CD4-positive, alpha-beta memory T cell (primary cell): ENCODE results near the gene AGAP1. TPM values are rescaled to one million over a fixed set of nuclear protein-coding genes. Genes with fewer than 3 reads are reported as not detected.

Experiments
- CTCF ChIA-PET: fragments of 350-600 bp; sonication (Branson Sonifier 250); formaldehyde crosslinking; loops from one replicate; lab custom pipeline; 2021; ENCODE audit warnings: inconsistent platforms; ENCODE audit not compliant: partially characterized antibody; lab: Charles Lee
- POLR2A ChIA-PET: fragments of 350-600 bp; sonication (Branson Sonifier 250); formaldehyde crosslinking; loops from one replicate; lab custom pipeline; 2021; ENCODE audit not compliant: partially characterized antibody; lab: Charles Lee
- DNase-seq, 5 donors: peaks; one replicate each; pipeline versions ENCODE4 v3.0.0 to v3.0.0-alpha.2; 2020 to 2022; ENCODE audit warnings: mixed read lengths in 1 of 5
- H3K27ac ChIP-seq: one replicate; pipeline ENCODE4 v1.7.0; 2013; ENCODE audit warnings: low read depth, low read length
- H3K27me3 ChIP-seq: 2 replicates; pipeline ENCODE4 v1.7.0; 2013; ENCODE audit warnings: mild to moderate bottlenecking, low read length, moderate library complexity; ENCODE audit not compliant: insufficient read depth
- H3K36me3 ChIP-seq: 2 replicates; pipeline ENCODE4 v1.7.0; 2013; ENCODE audit warnings: mild to moderate bottlenecking, low read length, moderate library complexity; ENCODE audit not compliant: insufficient read depth
- H3K4me1 ChIP-seq: 2 replicates; pipeline ENCODE4 v1.7.0; 2013; ENCODE audit warnings: mild to moderate bottlenecking, low read length, moderate library complexity; ENCODE audit not compliant: insufficient read depth
- H3K4me3 ChIP-seq, 2 donors: one replicate each; pipeline ENCODE4 v1.7.0; 2013; ENCODE audit warnings: low read length in 2 of 2, mild to moderate bottlenecking in 1 of 2
- H3K9me3 ChIP-seq, 2 donors: one replicate each; pipeline ENCODE4 v1.7.0; 2013; ENCODE audit warnings: low read length in 2 of 2, control low read depth in 1 of 2; ENCODE audit not compliant: control insufficient read depth in 1 of 2
- H3K27ac Mint-ChIP-seq, 7 donors: one replicate each; pipeline ENCODE4 v1.8.0; 2020 to 2021; ENCODE audit warnings: mixed read lengths in 7 of 7, mild to moderate bottlenecking in 6 of 7, inconsistent platforms in 3 of 7, moderate library complexity in 3 of 7
- H3K27me3 Mint-ChIP-seq, 2 donors: one replicate each; pipeline ENCODE4 v1.8.0; 2020 to 2021; ENCODE audit warnings: mixed read lengths in 2 of 2
- H3K36me3 Mint-ChIP-seq, 2 donors: one replicate each; pipeline ENCODE4 v1.8.0; 2020 to 2021; ENCODE audit warnings: mixed read lengths in 2 of 2, inconsistent platforms in 1 of 2, mild to moderate bottlenecking in 1 of 2
- H3K4me1 Mint-ChIP-seq, 4 donors: one replicate each; pipeline ENCODE4 v1.8.0; 2020 to 2021; ENCODE audit warnings: mixed read lengths in 4 of 4, mild to moderate bottlenecking in 1 of 4
- H3K4me3 Mint-ChIP-seq, 8 donors: one replicate each; pipeline ENCODE4 v1.8.0; 2020 to 2021; ENCODE audit warnings: mixed read lengths in 8 of 8, mild to moderate bottlenecking in 7 of 8, moderate library complexity in 6 of 8, inconsistent platforms in 3 of 8
- H3K9me3 Mint-ChIP-seq, 8 donors: one replicate each; pipeline ENCODE4 v1.8.0; 2020 to 2021; ENCODE audit warnings: mixed read lengths in 8 of 8, mild to moderate bottlenecking in 5 of 8, inconsistent platforms in 3 of 8, moderate library complexity in 1 of 8
- intact Hi-C: fragments of 100-400 bp; cut with micrococcal nuclease; formaldehyde crosslinking; loops from one replicate; pipeline ENCODE4 v1.15.1; 2023
- polyA plus RNA-seq, 2 donors: library from polyadenylated mRNA; unstranded; fragments of 300-500 nt; fragmentation: Illumina TruSeq; gene quantifications; one replicate each; pipeline ENCODE4 v1.2.3, GENCODE V29; 2021
- total RNA-seq, 2 experiments: library from RNA; stranded (reverse); gene quantifications; one replicate each; pipeline ENCODE4 v1.2.3, GENCODE V29; 2021

AGAP1 gene
- total and polyA plus RNA-seq, 4 experiments from 2014 or later: 0.24 to 2.9 (median 1.9) TPM

- POLR2A ChIA-PET: no interaction called here
- Histone ChIP-seq H3K27ac (no peak overlapping the region), H3K9me3 (no peaks in the 10 kb centered on the region), H3K4me3 (no peak overlapping the region), H3K4me1 (no peaks in the 10 kb centered on the region), H3K27me3 (no peaks in the 10 kb centered on the region), H3K36me3 (no peaks in the 10 kb centered on the region)
- intact Hi-C loops: no loop called here
- Mint-ChIP-seq H3K36me3 (no peaks in the 10 kb centered on the region), H3K27ac (no peak overlapping the region), H3K9me3 (peaks cover 0 to under 1% (median 0%) of the 10 kb centered on the region in 8 donors), H3K27me3 (no peaks in the 10 kb centered on the region), H3K4me1 (no peaks in the 10 kb centered on the region), H3K4me3 (no peak overlapping the region)
- no peak for DNase-seq
- CTCF ChIA-PET: no interaction called here
Measured at GRCh38 chr2:236036045-236036444, 542.2 kb downstream of the AGAP1 start.

- Mint-ChIP-seq H3K27ac (no peak overlapping the region), H3K4me3 (no peak overlapping the region), H3K4me1 (no peaks in the 10 kb centered on the region), H3K27me3 (peaks cover 1 to 4% of the 10 kb centered on the region in 2 donors), H3K36me3 (no peaks in the 10 kb centered on the region), H3K9me3 (peaks cover 0 to 3% (median 0%) of the 10 kb centered on the region in 8 donors)
- Histone ChIP-seq H3K4me1 (no peaks in the 10 kb centered on the region), H3K36me3 (no peaks in the 10 kb centered on the region), H3K27ac (no peak overlapping the region), H3K4me3 (no peak overlapping the region), H3K9me3 (no peaks in the 10 kb centered on the region), H3K27me3 (no peaks in the 10 kb centered on the region)
- intact Hi-C loops: no loop called here
- DNase-seq: no peak
- CTCF ChIA-PET: no interaction called here
- POLR2A ChIA-PET: no interaction called here
Measured at GRCh38 chr2:236038096-236038495, 544.3 kb downstream of the AGAP1 start.

- no peaks in the 10 kb centered on the region for H3K9me3 ChIP-seq
- H3K36me3 ChIP-seq: no peaks in the 10 kb centered on the region
- Mint-ChIP-seq H3K9me3 (peaks cover 0 to 3% (median 0%) of the 10 kb centered on the region in 8 donors), H3K4me3 (no peak overlapping the region), H3K27me3 (peaks cover 1 to 4% of the 10 kb centered on the region in 2 donors), H3K36me3 (no peaks in the 10 kb centered on the region), H3K27ac (no peak overlapping the region), H3K4me1 (no peaks in the 10 kb centered on the region)
- no peak overlapping the region for H3K4me3 ChIP-seq
- no peaks in the 10 kb centered on the region for H3K4me1 ChIP-seq
- H3K27me3 ChIP-seq: no peaks in the 10 kb centered on the region
- intact Hi-C loops: no loop called here
- H3K27ac ChIP-seq: no peak overlapping the region
- DNase-seq: no peak
- POLR2A ChIA-PET: no interaction called here
- CTCF ChIA-PET: no interaction called here
Measured at GRCh38 chr2:236040600-236041328, 546.9 kb downstream of the AGAP1 start.

GRCh38 chr2:236041616-236042015 lies 547.8 kb downstream of the AGAP1 start:
- intact Hi-C loops: no loop called here
- Mint-ChIP-seq H3K9me3 (peaks cover 0 to 3% (median 0%) of the 10 kb centered on the region in 8 donors), H3K4me3 (no peak overlapping the region), H3K4me1 (no peaks in the 10 kb centered on the region), H3K36me3 (no peaks in the 10 kb centered on the region), H3K27ac (no peak overlapping the region), H3K27me3 (peaks cover 1 to 4% of the 10 kb centered on the region in 2 donors)
- Histone ChIP-seq H3K4me1 (no peaks in the 10 kb centered on the region), H3K27ac (no peak overlapping the region), H3K36me3 (no peaks in the 10 kb centered on the region), H3K4me3 (no peak overlapping the region), H3K27me3 (no peaks in the 10 kb centered on the region), H3K9me3 (no peaks in the 10 kb centered on the region)
- no peak for DNase-seq
- ChIA-PET CTCF (no interaction called here), POLR2A (no interaction called here)

- H3K9me3 Mint-ChIP-seq: peaks cover 0 to 3% (median 0%) of the 10 kb centered on the region in 8 donors
- no peaks in the 10 kb centered on the region for H3K36me3 ChIP-seq
- H3K27me3 ChIP-seq: no peaks in the 10 kb centered on the region
- no peak overlapping the region for H3K27ac Mint-ChIP-seq
- H3K27me3 Mint-ChIP-seq: peaks cover 1 to 4% of the 10 kb centered on the region in 2 donors
- ChIA-PET CTCF (no interaction called here), POLR2A (no interaction called here)
- no peaks in the 10 kb centered on the region for H3K4me1 Mint-ChIP-seq
- intact Hi-C loops: no loop called here
- no peaks in the 10 kb centered on the region for H3K9me3 ChIP-seq
- no peak overlapping the region for H3K27ac ChIP-seq
- no peaks in the 10 kb centered on the region for H3K36me3 Mint-ChIP-seq
- no peak overlapping the region for H3K4me3 Mint-ChIP-seq
- no peak for DNase-seq
- H3K4me3 ChIP-seq: no peak overlapping the region
- H3K4me1 ChIP-seq: no peaks in the 10 kb centered on the region
Measured at GRCh38 chr2:236042087-236042486, 548.2 kb downstream of the AGAP1 start.

- no peaks in the 10 kb centered on the region for H3K9me3 ChIP-seq
- Mint-ChIP-seq H3K4me3 (no peak overlapping the region), H3K9me3 (peaks cover 0 to 3% (median 0%) of the 10 kb centered on the region in 8 donors), H3K36me3 (no peaks in the 10 kb centered on the region), H3K27ac (no peak overlapping the region), H3K4me1 (no peaks in the 10 kb centered on the region), H3K27me3 (peaks cover 1 to 5% of the 10 kb centered on the region in 2 donors)
- H3K4me1 ChIP-seq: no peaks in the 10 kb centered on the region
- DNase-seq: no peak
- H3K4me3 ChIP-seq: no peak overlapping the region
- no peaks in the 10 kb centered on the region for H3K27me3 ChIP-seq
- ChIA-PET POLR2A (no interaction called here), CTCF (no interaction called here)
- H3K27ac ChIP-seq: no peak overlapping the region
- intact Hi-C loops: no loop called here
- H3K36me3 ChIP-seq: no peaks in the 10 kb centered on the region
Measured at GRCh38 chr2:236044191-236044590, 550.3 kb downstream of the AGAP1 start.

- Mint-ChIP-seq H3K36me3 (no peaks in the 10 kb centered on the region), H3K9me3 (peaks cover 0 to 3% (median 0%) of the 10 kb centered on the region in 8 donors), H3K27ac (no peak overlapping the region), H3K27me3 (peaks cover 4 to 5% of the 10 kb centered on the region in 2 donors), H3K4me3 (no peak overlapping the region), H3K4me1 (peaks cover 7 to 9% (median 7%) of the 10 kb centered on the region in 4 donors)
- Histone ChIP-seq H3K4me1 (peaks cover 6% of the 10 kb centered on the region), H3K9me3 (no peaks in the 10 kb centered on the region), H3K4me3 (no peak overlapping the region), H3K27me3 (no peaks in the 10 kb centered on the region), H3K36me3 (no peaks in the 10 kb centered on the region), H3K27ac (no peak overlapping the region)
- CTCF ChIA-PET: no interaction called here
- DNase-seq: no peak
- intact Hi-C loops: no loop called here
- POLR2A ChIA-PET: no interaction called here
Measured at GRCh38 chr2:236045251-236046235, 551.7 kb downstream of the AGAP1 start.
